ENCODE measurements around the gene BBIP1.

DNA sequence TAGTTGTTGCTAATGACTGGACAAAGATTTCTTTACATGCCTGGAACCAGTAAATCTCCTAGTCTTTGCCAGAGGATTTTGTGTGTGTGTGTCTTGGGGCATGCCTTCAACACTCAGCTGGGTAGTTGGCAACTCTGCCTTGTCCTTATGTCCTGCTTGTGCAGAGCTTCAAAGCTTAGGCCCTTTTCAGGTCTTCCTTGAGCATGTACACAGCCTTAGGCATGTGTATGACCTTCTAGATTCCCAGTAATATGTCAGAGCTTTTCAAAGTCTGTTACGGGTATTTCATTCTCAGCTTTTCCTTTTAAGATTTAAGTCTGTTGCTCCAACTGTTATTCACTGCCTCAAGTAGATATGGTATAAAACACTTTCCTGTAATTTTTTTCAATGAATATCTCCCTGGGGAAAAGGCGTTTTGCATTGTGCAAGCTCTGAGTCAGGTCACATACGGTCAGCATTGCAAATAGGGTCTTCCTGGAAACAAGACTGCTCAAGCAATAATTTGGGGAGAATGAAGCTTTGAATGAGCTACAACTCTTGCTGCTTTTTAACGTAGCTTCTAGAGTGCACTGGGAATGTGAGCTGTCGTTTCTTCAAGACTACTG lies 25.9 kb upstream of the BBIP1 start:
- TF ChIP-seq POLR2A (IDR thresholded peaks at IDR 0.05) = no peak
- TF ChIP-seq, protein P1, sequence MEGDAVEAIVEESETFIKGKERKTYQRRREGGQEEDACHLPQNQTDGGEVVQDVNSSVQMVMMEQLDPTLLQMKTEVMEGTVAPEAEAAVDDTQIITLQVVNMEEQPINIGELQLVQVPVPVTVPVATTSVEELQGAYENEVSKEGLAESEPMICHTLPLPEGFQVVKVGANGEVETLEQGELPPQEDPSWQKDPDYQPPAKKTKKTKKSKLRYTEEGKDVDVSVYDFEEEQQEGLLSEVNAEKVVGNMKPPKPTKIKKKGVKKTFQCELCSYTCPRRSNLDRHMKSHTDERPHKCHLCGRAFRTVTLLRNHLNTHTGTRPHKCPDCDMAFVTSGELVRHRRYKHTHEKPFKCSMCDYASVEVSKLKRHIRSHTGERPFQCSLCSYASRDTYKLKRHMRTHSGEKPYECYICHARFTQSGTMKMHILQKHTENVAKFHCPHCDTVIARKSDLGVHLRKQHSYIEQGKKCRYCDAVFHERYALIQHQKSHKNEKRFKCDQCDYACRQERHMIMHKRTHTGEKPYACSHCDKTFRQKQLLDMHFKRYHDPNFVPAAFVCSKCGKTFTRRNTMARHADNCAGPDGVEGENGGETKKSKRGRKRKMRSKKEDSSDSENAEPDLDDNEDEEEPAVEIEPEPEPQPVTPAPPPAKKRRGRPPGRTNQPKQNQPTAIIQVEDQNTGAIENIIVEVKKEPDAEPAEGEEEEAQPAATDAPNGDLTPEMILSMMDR (IDR thresholded peaks at IDR 0.05) = no peak
